T-cell (primary cell): ENCODE measurements around the gene ATP12A. TPM values are rescaled to one million over a fixed set of nuclear protein-coding genes. Genes with fewer than 3 reads are reported as not detected.

ENCODE experiments used
- ATAC-seq, 4 experiments: fragments of 200-7000 bp in 3 of 4; fragments of 150-1000 bp in 1 of 4; cut with Tn5 transposase; replicated peaks in 1 of 4; 1 replicate in 3 of 4; 2 replicates in 1 of 4; pipeline ENCODE4 v1.10.0; 2021; ENCODE audit warnings: moderate library complexity in 3 of 4, mild to moderate bottlenecking in 2 of 4, moderate number of reproducible peaks in 1 of 4
- CTCF ChIA-PET, 2 donors: fragments of 300-600 bp; sonication (Branson Sonifier 250); formaldehyde crosslinking; loops; one replicate each; lab custom pipeline; 2022; ENCODE audit warnings: antibody characterized with exemption in 2 of 2; lab: Charles Lee
- POLR2A ChIA-PET, 2 donors: fragments of 300-600 bp; sonication (Branson Sonifier 250); formaldehyde crosslinking; loops; one replicate each; lab custom pipeline; 2022; ENCODE audit warnings: antibody characterized with exemption in 2 of 2; lab: Charles Lee
- DNase-seq, 35 experiments: peaks; one replicate each; pipeline versions ENCODE4 v3.0.0 to v3.0.0-alpha.2; 2013 to 2023
- H3K27ac ChIP-seq: one replicate; pipeline ENCODE4 v1.5.1; 2013; ENCODE audit warnings: low read length
- H3K27me3 ChIP-seq, 2 experiments: replicated peaks in 1 of 2; 1 replicate in 1 of 2; 2 replicates in 1 of 2; pipeline versions ENCODE4 v1.6.1 to v1.7.0; 2013; ENCODE audit warnings: low read length in 1 of 2, mixed read lengths in 1 of 2; ENCODE audit not compliant: control insufficient read depth in 2 of 2, insufficient read depth in 2 of 2; ENCODE audit errors: extremely low read depth in 1 of 2
- H3K36me3 ChIP-seq, 2 donors: 1 replicate in 1 of 2; 2 replicates in 1 of 2; pipeline versions ENCODE4 v1.6.1 to v1.7.0; 2013; ENCODE audit warnings: low read length in 1 of 2; ENCODE audit not compliant: control insufficient read depth in 2 of 2, insufficient read depth in 1 of 2; ENCODE audit errors: extremely low read depth in 1 of 2
- H3K4me1 ChIP-seq, 2 experiments: 1 replicate in 1 of 2; 2 replicates in 1 of 2; pipeline versions ENCODE4 v1.6.1 to v1.7.0; 2013; ENCODE audit warnings: low read length in 2 of 2, mixed read lengths in 1 of 2; ENCODE audit not compliant: insufficient read depth in 2 of 2, control insufficient read depth in 1 of 2; ENCODE audit errors: extremely low read depth in 1 of 2
- H3K4me3 ChIP-seq, 2 donors: 1 replicate in 1 of 2; 2 replicates in 1 of 2; pipeline versions ENCODE4 v1.5.1 to v1.7.0; 2013; ENCODE audit warnings: mild to moderate bottlenecking in 2 of 2, low read length in 1 of 2, moderate library complexity in 1 of 2; ENCODE audit not compliant: control insufficient read depth in 1 of 2; ENCODE audit errors: extremely low read depth in 1 of 2
- H3K9me3 ChIP-seq: 2 replicates; pipeline ENCODE4 v1.7.0; 2013
- H3K27ac Mint-ChIP-seq, 2 donors: one replicate each; pipeline ENCODE4 v1.8.0; 2020 to 2021; ENCODE audit warnings: mild to moderate bottlenecking in 2 of 2, mixed read lengths in 2 of 2
- H3K27me3 Mint-ChIP-seq, 2 donors: one replicate each; pipeline ENCODE4 v1.8.0; 2021 to 2022; ENCODE audit warnings: mixed read lengths in 2 of 2
- H3K36me3 Mint-ChIP-seq: one replicate; pipeline ENCODE4 v1.8.0; 2021; ENCODE audit warnings: mixed read lengths
- H3K4me1 Mint-ChIP-seq, 3 donors: one replicate each; pipeline ENCODE4 v1.8.0; 2020 to 2022; ENCODE audit warnings: mixed read lengths in 3 of 3, mild to moderate bottlenecking in 1 of 3
- H3K4me3 Mint-ChIP-seq, 3 donors: one replicate each; pipeline ENCODE4 v1.8.0; 2020 to 2022; ENCODE audit warnings: mild to moderate bottlenecking in 3 of 3, mixed read lengths in 3 of 3, moderate library complexity in 3 of 3
- H3K9me3 Mint-ChIP-seq, 3 donors: one replicate each; pipeline ENCODE4 v1.8.0; 2020 to 2022; ENCODE audit warnings: mixed read lengths in 3 of 3
- WGBS: methylation state at CpG from one replicate; pipeline ENCODE4 v1.1.5; 2013; ENCODE audit warnings: missing lambda C conversion rate; ENCODE audit not compliant: insufficient coverage; 5-methylcytosine and 5-hydroxymethylcytosine counted together
- total RNA-seq, 35 experiments: library from RNA in 6 of 35; stranded (reverse) in 6 of 35; fragments of 120-200 nt in 1 of 35; gene quantifications; one replicate each; pipeline versions ENCODE4 v1.2.1 to v1.2.4 and lab custom pipeline; 2013 to 2026

Gene ATP12A
- total RNA-seq, 5 donors from 2014 or later (not counting 1 experiment from before 2014, with no cell fraction given) = not detected

GRCh38 chr13:24640752-24641151 lies 39.5 kb upstream of the ATP12A start:
- ChIA-PET CTCF (interaction anchor here in 1 of 2 donors (0.6 kb wide), 1 partner anchor 84 kb away, joined by 3 read pairs; no protein-coding TSS in a partner anchor), POLR2A (no interaction called here)
- ATAC-seq = no peak

GRCh38 chr13:24642219-24642618 lies 38.0 kb upstream of the ATP12A start:
- POLR2A ChIA-PET = no interaction called here

More at GRCh38 chr13:24640752-24641151, 39.5 kb upstream of the ATP12A start:
- Histone ChIP-seq H3K36me3 (no peaks in the 10 kb centered on the region), H3K4me3 (no peak overlapping the region), H3K27ac (no peak overlapping the region), H3K4me1 (no peaks in the 10 kb centered on the region), H3K27me3 (peaks cover 0 to 9% of the 10 kb centered on the region in 2 experiments), H3K9me3 (no peaks in the 10 kb centered on the region)
- 100% methylated on average over 2 of the region's 4 CpGs for WGBS
- Mint-ChIP-seq H3K27me3 (peaks cover 0 to 2% of the 10 kb centered on the region in 2 donors), H3K9me3 (no peaks in the 10 kb centered on the region), H3K4me1 (no peaks in the 10 kb centered on the region), H3K27ac (no peak overlapping the region), H3K4me3 (no peak overlapping the region), H3K36me3 (no peaks in the 10 kb centered on the region)
- DNase-seq = no peak

GRCh38 chr13:24644036-24644435 lies 36.2 kb upstream of the ATP12A start:
- no peaks in the 10 kb centered on the region for H3K4me1 Mint-ChIP-seq
- no peak overlapping the region for H3K27ac Mint-ChIP-seq
- no peak overlapping the region for H3K27ac ChIP-seq
- CTCF ChIA-PET = interaction anchor here in 1 of 2 donors (0.6 to 1.6 kb wide), 2 partner anchors 10 to 38 kb away, joined by 6 to 8 read pairs; no protein-coding TSS in a partner anchor
- POLR2A ChIA-PET = interaction anchor here (0.6 kb wide), 2 partner anchors 456 to 1275 kb away, joined by 3 read pairs; no protein-coding TSS in a partner anchor
- H3K9me3 ChIP-seq = no peaks in the 10 kb centered on the region
- H3K4me3 ChIP-seq = no peak overlapping the region
- H3K36me3 Mint-ChIP-seq = no peaks in the 10 kb centered on the region
- ATAC-seq (no peak), DNase-seq (no peak)
- H3K36me3 ChIP-seq = no peaks in the 10 kb centered on the region
- H3K4me1 ChIP-seq = peaks cover 0 to under 1% of the 10 kb centered on the region in 2 experiments
- H3K9me3 Mint-ChIP-seq = no peaks in the 10 kb centered on the region
- no CpG with 5 or more reads among the region's 1 CpG for WGBS
- H3K27me3 ChIP-seq = peaks cover 0 to 6% of the 10 kb centered on the region in 2 experiments
- H3K4me3 Mint-ChIP-seq = no peak overlapping the region
- H3K27me3 Mint-ChIP-seq = peaks cover 0 to 2% of the 10 kb centered on the region in 2 donors

More at GRCh38 chr13:24642219-24642618, 38.0 kb upstream of the ATP12A start:
- no peaks in the 10 kb centered on the region for H3K9me3 Mint-ChIP-seq
- Histone ChIP-seq H3K36me3 (no peaks in the 10 kb centered on the region), H3K4me1 (no peaks in the 10 kb centered on the region), H3K27me3 (peaks cover 0 to 9% of the 10 kb centered on the region in 2 experiments), H3K4me3 (no peak overlapping the region), H3K27ac (no peak overlapping the region), H3K9me3 (no peaks in the 10 kb centered on the region)
- no peaks in the 10 kb centered on the region for H3K4me1 Mint-ChIP-seq
- DNase-seq (no peak), ATAC-seq (no peak)
- no peak overlapping the region for H3K4me3 Mint-ChIP-seq
- CTCF ChIA-PET = interaction anchor here in 1 of 2 donors (0.7 kb wide), 1 partner anchor 67 kb away, joined by 3 read pairs; no protein-coding TSS in a partner anchor
- no peak overlapping the region for H3K27ac Mint-ChIP-seq
- H3K27me3 Mint-ChIP-seq = peaks cover 0 to 2% of the 10 kb centered on the region in 2 donors
- H3K36me3 Mint-ChIP-seq = no peaks in the 10 kb centered on the region
- no CpG with 5 or more reads among the region's 6 CpGs for WGBS

- Histone ChIP-seq H3K27me3 (peaks cover 0 to 19% of the 10 kb centered on the region in 2 experiments), H3K4me1 (peaks cover 0 to 6% of the 10 kb centered on the region in 2 experiments), H3K27ac (no peak overlapping the region), H3K36me3 (no peaks in the 10 kb centered on the region), H3K9me3 (no peaks in the 10 kb centered on the region), H3K4me3 (no peak overlapping the region)
- no peaks in the 10 kb centered on the region for H3K9me3 Mint-ChIP-seq
- no peak overlapping the region for H3K4me3 Mint-ChIP-seq
- peaks cover 0 to 2% (median 0%) of the 10 kb centered on the region in 3 donors for H3K4me1 Mint-ChIP-seq
- H3K27ac Mint-ChIP-seq = no peak overlapping the region
- no peaks in the 10 kb centered on the region for H3K36me3 Mint-ChIP-seq
- POLR2A ChIA-PET = interaction anchor here in 1 of 2 donors (0.5 kb wide), 1 partner anchor 55 kb away, joined by 4 read pairs; no protein-coding TSS in a partner anchor
- DNase-seq (no peak), ATAC-seq (no peak)
- peaks cover 6 to 10% of the 10 kb centered on the region in 2 donors for H3K27me3 Mint-ChIP-seq
- CTCF ChIA-PET = no interaction called here
These were observed 31.9 kb upstream of the ATP12A start for GRCh38 chr13:24648271-24648670.

- CTCF ChIA-PET = no interaction called here
- peaks cover 6 to 10% of the 10 kb centered on the region in 2 donors for H3K27me3 Mint-ChIP-seq
- no peak overlapping the region for H3K4me3 Mint-ChIP-seq
- H3K9me3 Mint-ChIP-seq = no peaks in the 10 kb centered on the region
- H3K36me3 Mint-ChIP-seq = no peaks in the 10 kb centered on the region
- peaks cover 0 to 2% (median 0%) of the 10 kb centered on the region in 3 donors for H3K4me1 Mint-ChIP-seq
- DNase-seq (no peak), ATAC-seq (no peak)
- H3K27ac Mint-ChIP-seq = no peak overlapping the region
- POLR2A ChIA-PET = interaction anchor here in 1 of 2 donors (0.5 kb wide), 1 partner anchor 55 kb away, joined by 4 read pairs; no protein-coding TSS in a partner anchor
- Histone ChIP-seq H3K36me3 (no peaks in the 10 kb centered on the region), H3K9me3 (no peaks in the 10 kb centered on the region), H3K4me1 (peaks cover 0 to 6% of the 10 kb centered on the region in 2 experiments), H3K4me3 (no peak overlapping the region), H3K27ac (no peak overlapping the region), H3K27me3 (peaks cover 0 to 23% of the 10 kb centered on the region in 2 experiments)
- 88% methylated on average over 6 of the region's 14 CpGs for WGBS
These were observed 31.1 kb upstream of the ATP12A start for GRCh38 chr13:24648983-24649687.

DNA sequence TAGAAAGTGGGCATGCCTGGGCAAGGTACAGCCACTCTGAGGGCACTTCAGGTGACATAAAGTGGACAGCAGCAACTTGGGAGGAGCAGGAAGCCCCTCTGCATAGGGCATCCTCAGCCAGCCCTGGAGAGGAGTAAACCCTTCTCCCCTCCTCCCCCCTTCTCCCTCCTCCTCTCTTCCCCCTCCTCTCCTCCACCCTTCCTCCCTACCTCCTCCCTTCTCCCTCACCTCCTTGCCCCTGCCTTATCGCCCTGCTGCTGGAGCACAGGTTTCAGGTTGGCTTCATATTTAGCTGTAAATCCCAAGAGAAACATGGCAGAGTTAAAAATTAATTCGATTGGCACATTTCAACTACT lies 30.5 kb upstream of the ATP12A start:
- H3K27me3 Mint-ChIP-seq = peaks cover 6 to 10% of the 10 kb centered on the region in 2 donors
- H3K4me3 Mint-ChIP-seq = no peak overlapping the region
- no peak overlapping the region for H3K27ac Mint-ChIP-seq
- Histone ChIP-seq H3K4me1 (peaks cover 0 to 6% of the 10 kb centered on the region in 2 experiments), H3K36me3 (no peaks in the 10 kb centered on the region), H3K27ac (no peak overlapping the region), H3K9me3 (no peaks in the 10 kb centered on the region), H3K4me3 (no peak overlapping the region), H3K27me3 (peaks cover 0 to 23% of the 10 kb centered on the region in 2 experiments)
- DNase-seq = no peak
- ChIA-PET POLR2A (no interaction called here), CTCF (no interaction called here)
- peaks cover 0 to 2% (median 0%) of the 10 kb centered on the region in 3 donors for H3K4me1 Mint-ChIP-seq
- H3K9me3 Mint-ChIP-seq = no peaks in the 10 kb centered on the region
- no peaks in the 10 kb centered on the region for H3K36me3 Mint-ChIP-seq
- no peak for ATAC-seq
- no CpG with 5 or more reads among the region's 2 CpGs for WGBS
